GM10266 (cell line): ENCODE results near the gene SH3GLB2.

Experiments used
- DNase-seq: peaks from one replicate; pipeline ENCODE4 v3.0.0; 2012; ENCODE audit errors: extremely low spot score
- TF ChIP-seq, protein P1 (sequence below): IDR thresholded peaks from 2 replicates; pipeline ENCODE4 v1.5.1; 2012; ENCODE audit warnings: mild to moderate bottlenecking, low read depth; ENCODE audit not compliant: control insufficient read depth, insufficient read depth; ENCODE audit errors: missing control alignments

SH3GLB2 gene

GRCh38 chr9:129071526-129072126, 43.5 kb upstream of the SH3GLB2 start:
- TF ChIP-seq, protein P1, sequence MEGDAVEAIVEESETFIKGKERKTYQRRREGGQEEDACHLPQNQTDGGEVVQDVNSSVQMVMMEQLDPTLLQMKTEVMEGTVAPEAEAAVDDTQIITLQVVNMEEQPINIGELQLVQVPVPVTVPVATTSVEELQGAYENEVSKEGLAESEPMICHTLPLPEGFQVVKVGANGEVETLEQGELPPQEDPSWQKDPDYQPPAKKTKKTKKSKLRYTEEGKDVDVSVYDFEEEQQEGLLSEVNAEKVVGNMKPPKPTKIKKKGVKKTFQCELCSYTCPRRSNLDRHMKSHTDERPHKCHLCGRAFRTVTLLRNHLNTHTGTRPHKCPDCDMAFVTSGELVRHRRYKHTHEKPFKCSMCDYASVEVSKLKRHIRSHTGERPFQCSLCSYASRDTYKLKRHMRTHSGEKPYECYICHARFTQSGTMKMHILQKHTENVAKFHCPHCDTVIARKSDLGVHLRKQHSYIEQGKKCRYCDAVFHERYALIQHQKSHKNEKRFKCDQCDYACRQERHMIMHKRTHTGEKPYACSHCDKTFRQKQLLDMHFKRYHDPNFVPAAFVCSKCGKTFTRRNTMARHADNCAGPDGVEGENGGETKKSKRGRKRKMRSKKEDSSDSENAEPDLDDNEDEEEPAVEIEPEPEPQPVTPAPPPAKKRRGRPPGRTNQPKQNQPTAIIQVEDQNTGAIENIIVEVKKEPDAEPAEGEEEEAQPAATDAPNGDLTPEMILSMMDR, result no peak

GRCh38 chr9:129070696-129071525, 42.8 kb upstream of the SH3GLB2 start:
- DNase-seq, result no peak
- TF ChIP-seq, protein P1, result no peak

More at GRCh38 chr9:129071526-129072126, 43.5 kb upstream of the SH3GLB2 start:
- no peak for DNase-seq

DNA sequence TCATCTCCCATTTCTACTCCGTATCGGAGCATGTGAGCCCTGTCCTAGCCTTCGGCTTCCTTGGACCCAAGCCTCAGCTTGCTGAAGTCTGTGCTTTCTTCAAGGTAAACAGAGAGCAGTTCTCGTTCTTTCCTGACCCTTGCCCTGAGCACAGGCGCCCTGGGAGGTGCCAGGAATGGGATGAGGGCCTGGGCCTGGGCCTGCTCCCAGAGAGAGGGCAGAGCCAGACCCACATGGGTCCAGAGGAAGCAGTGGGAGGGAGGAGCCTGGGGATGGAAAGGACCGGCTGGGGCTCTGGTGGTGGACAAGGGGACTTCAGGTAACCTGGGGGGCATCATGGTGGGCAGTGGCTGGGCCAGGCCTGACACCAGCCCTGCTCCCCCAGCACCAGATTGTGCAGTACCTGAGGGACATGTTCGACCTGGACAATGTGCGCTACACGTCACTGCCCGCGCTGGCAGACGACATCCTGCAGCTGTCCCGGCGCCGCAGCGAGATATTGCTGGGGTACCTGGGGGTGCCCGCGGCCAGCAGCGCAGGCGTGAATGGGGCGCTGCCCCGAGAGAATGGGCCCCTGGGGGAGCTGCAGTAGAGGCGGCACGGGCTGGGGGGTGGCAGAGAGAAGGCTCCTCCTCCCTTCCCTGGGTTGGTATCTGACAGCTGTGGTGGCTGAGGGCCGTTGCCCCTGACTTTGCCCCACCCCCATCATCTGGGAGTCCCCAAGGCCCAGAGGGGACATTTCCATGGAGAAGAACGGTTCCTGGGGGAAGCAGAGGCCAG, 41.9 kb upstream of the SH3GLB2 start:
- TF ChIP-seq, protein P1, result no peak
- no peak for DNase-seq

DNA sequence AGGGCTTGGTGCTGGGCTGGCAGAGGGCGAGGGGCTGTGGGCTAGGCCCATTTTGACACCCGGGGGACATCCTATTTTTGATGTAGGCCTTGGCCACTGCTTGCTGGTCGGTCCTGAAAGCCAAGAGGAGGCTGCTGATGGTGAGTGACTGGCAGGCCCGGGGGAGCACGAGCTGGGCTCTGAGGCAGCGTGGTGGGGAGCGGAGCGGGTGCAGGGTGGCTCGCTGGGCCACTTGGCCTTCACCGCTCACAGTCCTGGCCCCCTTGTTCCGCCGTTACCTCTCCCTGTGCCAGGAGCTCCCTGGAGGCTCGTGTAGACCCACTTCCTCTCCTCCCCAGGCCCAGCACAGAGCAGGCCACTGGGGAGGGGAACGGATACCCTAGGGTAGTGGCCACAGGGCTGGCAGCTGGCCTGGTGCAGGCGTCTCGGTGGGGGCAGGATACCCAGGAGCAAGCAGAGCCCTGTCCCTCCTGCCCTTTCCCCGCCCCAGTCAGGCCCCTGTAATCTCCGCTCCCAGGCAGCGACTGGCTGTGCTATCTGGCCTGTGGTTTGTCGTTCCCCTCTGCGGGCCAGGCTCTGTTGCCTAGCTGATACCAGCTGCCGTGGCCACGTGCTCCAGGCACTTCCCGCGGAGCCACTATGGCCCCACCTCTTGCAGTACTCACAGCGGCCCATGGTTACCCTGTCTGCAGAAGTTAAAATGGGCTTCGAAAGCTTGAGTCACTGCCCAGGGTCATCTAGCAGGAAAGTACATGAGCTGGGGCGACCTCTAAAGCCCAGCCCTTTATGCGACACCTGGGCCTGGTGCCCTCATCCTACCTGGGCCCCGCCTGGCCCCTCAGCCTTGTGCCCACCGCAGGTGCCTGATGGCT, 41.1 kb upstream of the SH3GLB2 start:
- TF ChIP-seq, protein P1, result no peak
- peak; percentile 69 for DNase-seq

GRCh38 chr9:129068110-129068509, 40.0 kb upstream of the SH3GLB2 start:
- no peak for DNase-seq
- TF ChIP-seq, protein P1, result no peak

DNA sequence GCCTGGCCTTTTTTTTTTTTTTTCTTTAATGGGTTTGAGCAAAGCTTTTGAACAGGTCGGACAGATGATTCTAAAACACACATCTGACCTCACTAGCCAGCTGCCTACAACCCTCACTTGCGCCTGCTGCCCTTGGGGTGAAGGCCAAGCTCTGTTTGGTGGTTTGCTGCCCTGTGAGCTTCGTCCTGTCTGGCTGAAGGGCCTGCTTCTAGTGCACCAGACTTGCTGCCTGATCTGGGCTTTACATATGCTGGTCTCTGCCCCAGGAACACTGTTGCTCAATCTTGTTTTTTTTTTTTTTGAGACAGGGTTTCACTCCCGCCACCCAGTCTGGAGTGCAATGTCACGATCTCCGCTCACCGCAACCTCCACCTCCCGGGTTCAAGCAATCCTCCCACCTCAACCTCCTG, 36.4 kb upstream of the SH3GLB2 start:
- no peak for DNase-seq
- TF ChIP-seq, protein P1, result no peak
